HG03139 (cell line): Measurements from ENCODE around the gene PTGER2.

Experiments used
- ATAC-seq: cut with Tn5 transposase; IDR thresholded peaks from one replicate; pipeline ENCODE4 v1.9.1; 2021; ENCODE audit not compliant: unreplicated experiment

Gene PTGER2, protein sequence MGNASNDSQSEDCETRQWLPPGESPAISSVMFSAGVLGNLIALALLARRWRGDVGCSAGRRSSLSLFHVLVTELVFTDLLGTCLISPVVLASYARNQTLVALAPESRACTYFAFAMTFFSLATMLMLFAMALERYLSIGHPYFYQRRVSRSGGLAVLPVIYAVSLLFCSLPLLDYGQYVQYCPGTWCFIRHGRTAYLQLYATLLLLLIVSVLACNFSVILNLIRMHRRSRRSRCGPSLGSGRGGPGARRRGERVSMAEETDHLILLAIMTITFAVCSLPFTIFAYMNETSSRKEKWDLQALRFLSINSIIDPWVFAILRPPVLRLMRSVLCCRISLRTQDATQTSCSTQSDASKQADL

DNA sequence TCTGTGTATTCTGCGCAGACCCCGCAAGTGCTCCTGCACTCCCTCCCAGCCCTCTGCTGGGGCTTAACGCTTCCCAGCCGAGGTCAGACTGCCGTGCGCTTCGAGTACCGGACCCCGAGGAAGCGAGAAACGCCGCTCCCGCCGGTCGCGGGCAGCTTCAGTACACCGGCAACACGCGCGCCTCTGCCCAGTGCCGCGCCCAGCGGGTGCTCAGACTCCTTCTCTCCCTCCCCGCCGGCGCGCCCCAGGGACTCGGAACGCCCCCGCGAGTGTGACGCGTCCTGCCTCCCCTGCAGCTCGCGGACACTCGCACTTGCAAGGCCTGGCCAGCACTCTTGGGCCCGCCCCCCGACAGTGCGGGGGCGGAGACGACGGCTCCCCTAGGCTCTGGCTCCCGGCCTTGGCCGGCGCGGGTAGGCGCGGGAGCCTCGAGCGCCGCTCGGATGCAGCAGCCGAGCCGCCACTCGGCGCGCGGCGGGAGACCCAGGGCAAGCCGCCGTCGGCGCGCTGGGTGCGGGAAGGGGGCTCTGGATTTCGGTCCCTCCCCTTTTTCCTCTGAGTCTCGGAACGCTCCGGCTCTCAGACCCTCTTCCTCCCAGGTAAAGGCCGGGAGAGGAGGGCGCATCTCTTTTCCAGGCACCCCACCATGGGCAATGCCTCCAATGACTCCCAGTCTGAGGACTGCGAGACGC is at the start of gene PTGER2:
PTGER2 (plus strand) TSS at position 410 of the 692 bp plus-strand sequence; CDS start at position 647, 237 bp downstream.
- peak; percentile 42 for ATAC-seq

GRCh38 chr14:52265253-52265652 is 48.9 kb upstream of the PTGER2 start:
- ATAC-seq: peak; percentile 78

GRCh38 chr14:52266179-52266578 is 47.9 kb upstream of the PTGER2 start:
- ATAC-seq: no peak

DNA sequence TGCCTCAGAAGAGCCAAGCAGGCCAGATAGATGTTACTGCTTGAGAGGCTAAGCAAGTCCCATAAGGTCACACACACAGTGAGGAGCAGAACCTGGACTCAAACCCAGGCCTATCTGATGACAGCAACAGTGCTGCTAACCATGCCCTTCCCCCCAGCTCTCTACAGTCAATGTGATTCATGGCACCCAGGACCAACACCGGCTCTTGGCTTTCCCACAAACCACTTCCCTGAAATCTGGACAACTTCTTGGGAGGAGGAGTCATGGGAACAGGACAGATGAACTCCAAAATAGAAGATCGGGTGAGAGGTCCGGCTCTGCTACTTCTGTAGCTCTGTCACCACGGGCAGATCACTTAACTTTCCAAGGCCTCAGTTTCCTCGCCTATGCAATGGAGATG is 47.3 kb upstream of the PTGER2 start:
- no peak for ATAC-seq

DNA sequence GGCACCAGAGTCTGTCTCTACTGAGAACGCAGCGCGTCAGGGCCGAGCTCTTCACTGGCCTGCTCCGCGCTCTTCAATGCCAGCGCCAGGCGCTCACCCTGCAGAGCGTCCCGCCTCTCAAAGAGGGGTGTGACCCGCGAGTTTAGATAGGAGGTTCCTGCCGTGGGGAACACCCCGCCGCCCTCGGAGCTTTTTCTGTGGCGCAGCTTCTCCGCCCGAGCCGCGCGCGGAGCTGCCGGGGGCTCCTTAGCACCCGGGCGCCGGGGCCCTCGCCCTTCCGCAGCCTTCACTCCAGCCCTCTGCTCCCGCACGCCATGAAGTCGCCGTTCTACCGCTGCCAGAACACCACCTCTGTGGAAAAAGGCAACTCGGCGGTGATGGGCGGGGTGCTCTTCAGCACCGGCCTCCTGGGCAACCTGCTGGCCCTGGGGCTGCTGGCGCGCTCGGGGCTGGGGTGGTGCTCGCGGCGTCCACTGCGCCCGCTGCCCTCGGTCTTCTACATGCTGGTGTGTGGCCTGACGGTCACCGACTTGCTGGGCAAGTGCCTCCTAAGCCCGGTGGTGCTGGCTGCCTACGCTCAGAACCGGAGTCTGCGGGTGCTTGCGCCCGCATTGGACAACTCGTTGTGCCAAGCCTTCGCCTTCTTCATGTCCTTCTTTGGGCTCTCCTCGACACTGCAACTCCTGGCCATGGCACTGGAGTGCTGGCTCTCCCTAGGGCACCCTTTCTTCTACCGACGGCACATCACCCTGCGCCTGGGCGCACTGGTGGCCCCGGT is 46.4 kb upstream of the PTGER2 start, which contains the start of gene PTGDR:
PTGDR (plus strand) TSS at position 198 of the 778 bp plus-strand sequence; CDS start at position 315, 117 bp downstream.
- no peak for ATAC-seq

GRCh38 chr14:52268279-52269061 is 45.6 kb upstream of the PTGER2 start:
- ATAC-seq: no peak

GRCh38 chr14:52269100-52269499 is 45.0 kb upstream of the PTGER2 start:
- no peak for ATAC-seq

GRCh38 chr14:52269982-52270381 is 44.1 kb upstream of the PTGER2 start:
- no peak for ATAC-seq

DNA sequence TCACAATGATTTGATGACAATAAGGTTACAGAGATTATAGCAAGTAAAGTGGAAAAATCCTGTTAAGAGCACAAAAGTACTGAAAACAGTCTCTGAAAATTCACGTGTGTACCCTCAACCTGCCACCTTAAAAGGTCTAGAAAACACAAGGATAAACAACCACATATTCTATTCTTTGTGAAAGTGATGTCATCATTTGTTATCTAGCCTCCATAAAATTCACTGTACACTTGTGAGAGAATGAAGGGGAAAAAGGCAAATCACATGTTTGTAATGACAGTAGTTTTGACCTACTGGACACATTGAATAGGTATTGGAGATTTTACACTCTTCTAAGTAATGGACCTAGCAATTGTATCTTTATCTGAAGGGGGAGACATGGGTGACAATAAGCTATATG is 42.6 kb upstream of the PTGER2 start:
- no peak for ATAC-seq

DNA sequence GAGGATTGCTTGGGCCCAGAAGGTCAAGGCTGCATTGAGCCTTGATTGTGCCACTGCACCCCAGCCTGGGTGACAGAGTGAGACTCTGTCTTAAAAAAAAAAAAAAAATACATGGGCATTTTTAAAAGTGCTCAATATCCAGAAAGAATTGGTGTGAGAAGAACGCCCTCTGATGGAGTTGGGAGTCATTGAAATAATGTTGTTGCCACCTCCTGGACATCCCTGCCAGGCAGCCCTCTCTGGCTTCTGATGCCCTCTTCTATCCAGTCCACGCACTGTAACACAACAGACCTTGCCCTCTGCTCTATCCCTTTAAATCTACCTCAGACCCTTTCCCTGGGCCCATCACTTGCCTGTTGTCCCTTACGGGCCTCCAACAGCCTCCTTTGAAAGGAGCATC is 41.7 kb upstream of the PTGER2 start:
- no peak for ATAC-seq

GRCh38 chr14:52275372-52275771 is 38.7 kb upstream of the PTGER2 start:
- ATAC-seq: no peak

DNA sequence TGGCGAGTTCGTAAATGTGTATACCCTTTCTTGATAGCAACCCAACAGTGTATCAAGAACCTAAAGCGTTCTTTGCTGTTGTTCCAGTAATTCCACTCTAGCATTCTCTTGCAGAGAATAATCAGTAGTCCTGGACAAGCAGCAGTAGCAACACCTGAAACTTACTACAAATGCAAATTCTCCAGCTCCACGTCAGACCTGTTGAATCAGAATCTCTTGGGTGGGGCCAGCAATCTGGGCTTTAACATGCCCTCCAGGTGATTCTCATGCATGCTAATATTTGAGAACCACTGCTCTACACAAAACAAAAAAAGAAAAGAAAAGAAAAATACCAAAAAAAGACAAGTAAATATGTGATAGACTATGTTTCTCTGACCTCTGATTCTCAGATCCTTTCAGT is 36.6 kb upstream of the PTGER2 start:
- no peak for ATAC-seq

GRCh38 chr14:52279408-52279807 is 34.7 kb upstream of the PTGER2 start:
- no peak for ATAC-seq

DNA sequence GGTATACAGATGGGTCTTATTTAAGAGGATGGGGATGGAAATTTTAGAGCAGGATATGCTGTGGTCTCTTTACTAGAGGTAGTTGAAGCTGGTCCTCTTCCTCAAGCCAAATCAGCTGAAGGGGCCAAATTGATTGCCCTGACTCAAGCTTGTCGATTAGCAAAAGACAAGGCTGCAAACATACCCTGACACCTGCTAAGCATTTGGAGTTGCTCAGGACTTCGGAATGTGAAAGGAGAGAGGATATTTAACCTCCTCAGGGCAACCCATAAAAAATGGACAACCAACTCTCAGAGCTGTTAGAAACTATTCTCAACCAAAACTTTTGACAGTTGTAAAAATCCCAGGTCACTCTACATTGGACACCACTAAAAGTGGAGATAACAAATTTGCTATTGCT is 31.0 kb upstream of the PTGER2 start:
- ATAC-seq: no peak

DNA sequence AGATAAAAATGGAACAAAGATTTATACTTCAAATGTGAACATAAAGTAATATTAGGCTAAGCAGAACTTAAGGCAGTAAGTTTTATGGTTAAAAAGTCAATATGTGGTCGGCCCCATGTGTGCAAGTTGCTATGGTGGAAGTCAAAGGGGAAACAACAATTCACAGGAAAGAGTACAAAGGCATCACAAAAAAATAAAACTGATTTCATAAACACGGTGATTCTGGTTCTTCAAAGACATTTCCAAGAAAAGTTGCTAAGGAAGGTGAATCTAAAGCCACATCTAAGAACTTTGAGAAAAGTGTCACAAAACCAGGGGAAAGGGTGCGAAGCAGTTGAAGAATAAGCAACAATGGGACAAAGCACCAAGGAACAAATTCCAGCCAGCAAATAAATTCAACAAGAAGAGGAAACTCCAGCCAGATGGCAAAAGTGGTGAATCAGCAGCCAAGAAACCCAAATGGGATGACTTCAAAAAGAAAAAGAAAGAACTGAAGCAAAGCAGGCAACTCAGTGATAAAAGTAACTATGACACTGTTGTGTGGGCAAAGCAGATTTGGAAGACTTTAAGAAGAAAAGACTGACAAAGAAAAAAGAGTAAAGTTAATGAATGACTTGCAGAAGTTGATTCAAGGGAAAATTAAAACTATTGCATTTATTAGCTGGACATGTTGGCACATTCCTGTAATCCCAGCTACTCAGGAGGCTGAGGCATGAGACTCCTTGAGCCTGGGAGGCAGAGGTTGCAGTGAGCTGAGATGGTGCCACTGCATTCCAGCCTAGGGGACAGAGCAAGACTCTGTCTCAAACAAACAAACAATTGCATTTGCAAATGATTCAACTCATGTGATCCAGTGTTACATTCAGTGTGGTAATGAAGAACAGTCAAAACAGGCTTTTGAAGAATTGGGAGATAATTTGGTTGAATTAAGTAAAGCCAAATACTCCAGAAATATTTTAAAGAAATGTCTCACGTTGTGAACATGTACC is 27.2 kb upstream of the PTGER2 start:
- no peak for ATAC-seq

- ATAC-seq: no peak
Observed at GRCh38 chr14:52296378-52296777, 17.7 kb upstream of the PTGER2 start.

- ATAC-seq: no peak
Observed at GRCh38 chr14:52298795-52299194, 15.3 kb upstream of the PTGER2 start.

DNA sequence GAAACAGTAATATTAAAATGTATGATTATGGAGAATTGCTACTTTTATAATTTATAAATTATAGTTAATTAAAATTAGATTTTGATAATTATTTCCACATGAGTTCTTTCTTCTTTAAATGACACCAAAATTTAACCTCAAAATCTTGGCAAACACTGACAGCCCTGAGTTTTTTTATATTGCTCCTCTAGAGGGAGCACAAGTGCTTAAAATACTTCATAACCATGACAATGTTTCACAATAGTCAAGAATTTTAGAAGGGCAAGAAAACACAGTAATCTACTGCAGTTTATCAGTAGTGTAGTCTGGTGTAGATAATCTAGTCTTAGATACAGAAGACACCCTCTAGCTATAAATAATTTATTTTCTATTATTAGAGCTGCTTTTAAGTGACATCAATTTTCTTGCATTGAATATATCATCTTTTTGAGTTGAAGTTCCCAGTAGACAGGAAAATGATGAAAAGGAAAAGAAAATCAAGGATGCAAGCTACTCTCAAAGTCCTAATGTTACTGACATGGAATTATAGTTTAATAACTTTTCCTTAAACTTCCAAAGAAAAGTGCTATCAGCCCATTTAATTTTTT is 14.3 kb upstream of the PTGER2 start:
- ATAC-seq: no peak

GRCh38 chr14:52303236-52303635 is 10.9 kb upstream of the PTGER2 start:
- ATAC-seq: no peak
